Upper lobe of left lung (tissue), 4 donors: Measurements from ENCODE around the gene NLRP6.

Experiments
- EP300 ChIP-seq, 4 donors: sonication (generic); formaldehyde crosslinking; IDR thresholded peaks; one replicate each; pipeline ENCODE4 v1.5.1; 2017; ENCODE audit warnings: antibody characterized with exemption in 4 of 4, control low read depth in 2 of 4
- POLR2A ChIP-seq, 4 donors: fragments of 450-650 bp; IDR thresholded peaks; one replicate each; pipeline ENCODE4 v1.5.1; 2016 to 2017; ENCODE audit warnings: antibody characterized with exemption in 4 of 4, mild to moderate bottlenecking in 2 of 4
- POLR2AphosphoS5 ChIP-seq, 2 donors: sonication (generic); formaldehyde crosslinking; IDR thresholded peaks; one replicate each; pipeline ENCODE4 v1.5.1; 2017; ENCODE audit warnings: antibody characterized with exemption in 2 of 2
- TF ChIP-seq, protein P1 (sequence below), 6 experiments: fragments of 450-650 bp in 4 of 6; fragments of 200-600 bp in 2 of 6; sonication (generic) in 2 of 6; IDR thresholded peaks; one replicate each; pipeline ENCODE4 v1.5.1; 2016 to 2019; ENCODE audit warnings: antibody characterized with exemption in 6 of 6

- TF ChIP-seq, protein P1, sequence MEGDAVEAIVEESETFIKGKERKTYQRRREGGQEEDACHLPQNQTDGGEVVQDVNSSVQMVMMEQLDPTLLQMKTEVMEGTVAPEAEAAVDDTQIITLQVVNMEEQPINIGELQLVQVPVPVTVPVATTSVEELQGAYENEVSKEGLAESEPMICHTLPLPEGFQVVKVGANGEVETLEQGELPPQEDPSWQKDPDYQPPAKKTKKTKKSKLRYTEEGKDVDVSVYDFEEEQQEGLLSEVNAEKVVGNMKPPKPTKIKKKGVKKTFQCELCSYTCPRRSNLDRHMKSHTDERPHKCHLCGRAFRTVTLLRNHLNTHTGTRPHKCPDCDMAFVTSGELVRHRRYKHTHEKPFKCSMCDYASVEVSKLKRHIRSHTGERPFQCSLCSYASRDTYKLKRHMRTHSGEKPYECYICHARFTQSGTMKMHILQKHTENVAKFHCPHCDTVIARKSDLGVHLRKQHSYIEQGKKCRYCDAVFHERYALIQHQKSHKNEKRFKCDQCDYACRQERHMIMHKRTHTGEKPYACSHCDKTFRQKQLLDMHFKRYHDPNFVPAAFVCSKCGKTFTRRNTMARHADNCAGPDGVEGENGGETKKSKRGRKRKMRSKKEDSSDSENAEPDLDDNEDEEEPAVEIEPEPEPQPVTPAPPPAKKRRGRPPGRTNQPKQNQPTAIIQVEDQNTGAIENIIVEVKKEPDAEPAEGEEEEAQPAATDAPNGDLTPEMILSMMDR (IDR thresholded peaks at IDR 0.05), result no peak
- TF ChIP-seq EP300 (IDR thresholded peaks at IDR 0.05) (no peak), POLR2A (IDR thresholded peaks at IDR 0.05) (no peak), POLR2AphosphoS5 (IDR thresholded peaks at IDR 0.05) (no peak)
These were observed 47.8 kb downstream of the NLRP6 start for GRCh38 chr11:325796-326591.
